Measurements from ENCODE around the gene ASH1L. TPM values are rescaled to one million over a fixed set of nuclear protein-coding genes. Genes with fewer than 3 reads are reported as not detected.
"Not testable (repeated sequence)": the region's sequence is repeated elsewhere in the genome, so short reads cannot be mapped to it uniquely, and the experiment has no call there.

ASH1L gene
- total RNA-seq, 1 experiment from 2014 or later, result 19.8 TPM

- DNase-seq (ENCODE audit: low read depth), result no peak
These were observed 111.4 kb downstream of the ASH1L start for GRCh38 chr1:155451199-155451598.

DNA sequence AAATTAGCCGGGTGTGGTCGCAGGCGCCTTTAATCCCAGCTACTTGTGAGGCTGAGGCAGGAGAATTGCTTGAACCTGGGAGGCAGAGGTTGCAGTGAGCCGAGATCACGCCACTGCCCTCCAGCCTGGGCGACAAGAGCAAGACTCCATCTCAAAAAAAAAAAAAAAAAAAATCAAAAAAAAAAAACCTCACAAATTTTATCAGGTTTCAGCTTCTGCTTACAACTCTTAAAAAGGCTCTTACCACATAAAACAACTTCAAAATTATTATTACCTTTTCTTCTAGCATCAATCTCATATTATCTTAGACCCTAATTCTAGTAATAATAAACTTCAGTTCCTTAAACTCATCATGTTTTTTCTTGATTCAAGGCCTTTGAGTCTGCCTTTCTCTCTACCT is 120.2 kb downstream of the ASH1L start:
- not testable (repeated sequence) for DNase-seq (ENCODE audit: low read depth)

- no peak for DNase-seq (ENCODE audit: low read depth)
These were observed 125.2 kb downstream of the ASH1L start for GRCh38 chr1:155437405-155437804.

GRCh38 chr1:155433831-155434389 is 128.7 kb downstream of the ASH1L start:
- not testable (repeated sequence) for DNase-seq (ENCODE audit: low read depth)

DNA sequence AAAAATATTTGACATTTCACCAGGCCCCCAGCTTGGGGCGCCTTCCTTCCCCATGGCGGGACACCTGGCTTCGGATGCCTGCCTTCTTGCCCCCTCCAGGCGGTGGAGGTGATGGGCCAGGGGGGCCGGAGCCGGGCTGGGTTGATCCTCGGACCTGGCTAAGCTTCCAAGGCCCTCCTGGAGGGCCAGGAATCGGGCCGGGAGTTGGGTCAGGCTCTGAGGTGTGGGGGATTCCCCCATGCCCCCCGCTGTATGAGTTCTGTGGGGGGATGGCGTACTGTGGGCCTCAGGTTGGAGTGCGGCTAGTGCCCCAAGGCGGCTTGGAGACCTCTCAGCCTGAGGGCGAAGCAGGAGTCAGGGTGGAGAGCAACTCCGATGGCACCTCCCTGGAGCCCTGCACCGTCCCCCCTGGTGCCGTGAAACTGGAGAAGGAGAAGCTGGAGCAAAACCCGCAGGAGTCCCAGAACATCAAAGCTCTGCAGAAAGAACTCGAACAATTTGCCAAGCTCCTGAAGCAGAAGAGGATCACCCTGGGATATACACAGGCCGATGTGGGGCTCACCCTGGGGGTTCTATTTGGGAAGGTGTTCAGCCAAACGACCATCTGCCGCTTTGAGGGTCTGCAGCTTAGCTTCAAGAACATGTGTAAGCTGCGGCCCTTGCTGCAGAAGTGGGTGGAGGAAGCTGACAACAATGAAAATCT is 129.3 kb downstream of the ASH1L start:
- DNase-seq (ENCODE audit: low read depth), result not testable (repeated sequence)

- no peak for DNase-seq (ENCODE audit: low read depth)
These were observed 138.5 kb downstream of the ASH1L start for GRCh38 chr1:155424091-155424490.

- no peak for DNase-seq (ENCODE audit: low read depth)
These were observed 141.8 kb downstream of the ASH1L start for GRCh38 chr1:155420788-155421187.

DNA sequence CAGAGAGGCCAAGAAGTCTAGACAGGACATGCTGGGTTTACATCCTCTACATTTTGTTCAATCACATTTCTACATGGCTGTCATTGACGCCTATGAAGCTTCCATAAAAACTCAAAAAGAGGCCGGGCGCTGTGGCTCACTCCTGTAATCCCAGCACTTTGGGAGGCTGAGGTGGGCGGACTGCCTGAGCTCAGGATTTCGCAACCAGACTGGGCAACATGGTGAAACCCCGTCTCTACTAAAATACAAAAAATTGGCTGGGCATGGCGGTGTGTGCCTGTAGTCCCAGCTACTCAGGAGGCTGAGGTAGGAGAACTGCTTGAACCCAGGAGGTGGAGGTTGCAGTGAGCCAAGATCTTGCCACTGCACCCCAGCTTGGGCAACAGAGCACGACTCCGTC is 150.8 kb downstream of the ASH1L start:
- DNase-seq (ENCODE audit: low read depth), result not testable (repeated sequence)

DNA sequence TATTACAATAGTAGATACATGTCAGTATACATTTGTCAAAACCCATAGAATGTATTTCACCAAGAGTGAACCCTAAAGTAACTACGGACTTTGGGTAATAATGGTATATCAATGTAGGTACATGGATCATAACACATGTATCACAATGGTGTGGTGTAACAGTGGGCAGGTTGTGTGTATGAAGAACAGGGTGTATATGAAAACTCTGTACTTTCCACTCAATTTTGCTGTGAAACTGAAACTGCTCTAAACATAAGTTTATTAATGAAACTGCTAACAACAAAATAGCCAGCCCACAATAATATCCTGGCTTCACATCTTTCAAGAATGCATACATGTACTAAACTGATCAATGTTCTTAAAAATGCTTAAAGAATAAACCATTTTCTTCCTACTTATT is 151.7 kb downstream of the ASH1L start:
- DNase-seq (ENCODE audit: low read depth), result no peak

DNA sequence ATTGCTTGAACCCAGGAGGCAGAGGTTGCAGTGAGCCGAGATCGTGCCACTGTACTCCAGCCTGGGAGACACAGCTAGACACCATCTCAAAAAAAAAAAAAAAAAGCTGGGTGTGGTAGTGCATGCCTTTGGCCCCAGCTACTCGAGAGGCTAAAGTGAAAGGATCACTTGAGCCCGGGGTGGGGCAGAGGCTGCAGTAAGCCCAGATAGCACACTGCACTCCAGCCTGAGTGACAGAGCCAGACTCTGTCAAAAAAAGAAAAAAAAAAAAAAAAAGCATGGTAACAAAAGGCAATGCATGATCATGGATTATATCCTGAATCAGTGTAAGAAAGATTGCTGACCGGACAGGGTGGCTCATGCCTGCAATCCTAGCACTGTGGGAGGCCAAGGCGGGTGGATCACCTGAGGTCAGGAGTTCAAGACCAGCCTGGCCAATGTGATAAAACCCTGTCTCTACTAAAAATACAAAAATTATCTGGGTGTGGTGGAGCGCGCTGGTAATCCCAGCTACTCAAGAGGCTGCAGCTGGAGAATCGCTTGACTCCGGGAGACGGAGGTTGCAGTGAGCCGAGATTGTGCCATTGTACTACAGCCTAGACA is 165.6 kb downstream of the ASH1L start:
- DNase-seq (ENCODE audit: low read depth), result no peak

DNA sequence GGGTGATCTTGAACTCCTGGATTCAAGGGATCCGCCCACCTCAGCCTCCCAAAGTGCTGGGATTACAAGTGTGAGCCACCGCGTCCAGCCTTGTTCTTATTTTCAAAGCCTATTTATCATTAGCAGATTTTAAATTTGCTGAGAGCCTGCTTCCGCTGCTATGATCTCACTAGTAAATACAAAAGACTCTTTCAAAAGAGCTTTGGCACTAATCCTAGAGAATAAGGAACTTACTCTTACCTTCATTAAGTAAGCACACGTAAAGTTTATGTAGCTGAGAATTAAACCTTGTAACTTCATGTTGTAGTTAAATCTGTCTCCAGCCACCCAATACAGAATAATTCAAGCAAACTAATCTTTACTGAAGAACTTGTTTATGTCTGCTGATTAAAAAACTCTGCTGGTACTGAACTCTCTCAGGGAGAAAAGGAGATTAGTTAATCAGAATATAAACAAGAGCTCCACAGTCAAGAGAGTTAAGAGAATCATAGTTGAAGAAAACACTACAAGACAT is 169.6 kb downstream of the ASH1L start:
- no peak for DNase-seq (ENCODE audit: low read depth)

DNA sequence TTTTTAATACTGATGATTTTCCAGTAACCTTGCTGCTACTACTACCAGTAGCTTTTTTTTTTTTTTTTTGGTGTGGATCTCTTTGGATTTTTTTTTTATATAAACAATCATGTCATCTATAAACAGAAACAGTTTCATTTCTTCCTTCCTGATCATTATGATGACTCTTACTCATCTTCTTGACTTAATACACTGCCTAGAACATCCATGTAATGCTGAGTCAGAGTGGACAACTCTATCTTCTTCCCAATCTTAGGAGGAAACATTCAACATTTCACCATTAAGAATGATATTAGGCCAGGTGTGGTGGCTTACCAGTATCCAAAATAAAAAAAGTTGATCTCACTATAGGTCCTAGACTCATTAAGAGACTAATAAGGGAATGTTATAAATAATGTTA is 172.8 kb downstream of the ASH1L start:
- no peak for DNase-seq (ENCODE audit: low read depth)

- DNase-seq (ENCODE audit: low read depth), result not testable (repeated sequence)
These were observed 176.8 kb downstream of the ASH1L start for GRCh38 chr1:155385836-155386235.

DNA sequence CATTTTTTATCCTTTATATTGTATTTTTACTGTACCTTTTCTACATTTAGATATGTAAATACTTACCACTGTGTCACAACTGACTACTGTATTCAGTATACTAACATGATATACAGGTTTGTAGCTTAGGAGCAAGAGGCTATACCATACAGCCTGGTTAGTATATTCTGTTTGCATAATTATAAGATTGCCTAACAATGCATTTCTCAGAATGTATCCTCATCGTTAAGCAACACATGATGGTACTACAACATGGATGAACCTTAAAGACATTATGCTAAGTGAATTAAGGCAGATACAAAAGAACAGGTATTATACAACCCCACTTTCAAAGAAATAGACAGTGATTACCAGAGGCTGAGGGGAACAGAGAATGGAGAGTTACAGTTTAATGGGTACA is 179.2 kb downstream of the ASH1L start:
- no peak for DNase-seq (ENCODE audit: low read depth)

DNA sequence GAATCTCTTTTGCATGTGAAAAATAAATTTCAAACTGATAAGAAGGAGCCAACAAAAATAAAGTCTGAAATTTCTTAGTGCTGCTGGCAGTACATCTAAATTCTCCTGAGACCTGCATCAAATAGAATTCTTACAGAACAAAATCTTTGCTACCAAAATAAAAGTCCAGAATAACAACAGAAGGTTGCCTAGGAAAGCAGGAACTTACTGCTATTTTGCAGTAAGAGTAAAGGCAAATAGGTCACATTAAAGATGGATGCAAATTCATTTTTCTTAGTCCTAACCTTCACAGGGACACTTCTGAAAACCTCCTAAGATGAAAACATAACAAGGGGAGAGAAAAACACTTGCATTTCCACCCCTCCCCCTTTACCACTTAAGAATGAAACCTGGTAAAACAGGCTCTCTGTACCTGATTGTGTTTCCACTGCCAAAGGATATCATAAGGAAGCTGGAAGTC is 182.9 kb downstream of the ASH1L start:
- DNase-seq (ENCODE audit: low read depth), result no peak

- no peak for DNase-seq (ENCODE audit: low read depth)
These were observed 183.4 kb downstream of the ASH1L start for GRCh38 chr1:155379180-155379579.

GRCh38 chr1:155360051-155360450 is 202.6 kb downstream of the ASH1L start:
- DNase-seq (ENCODE audit: low read depth), result no peak

DNA sequence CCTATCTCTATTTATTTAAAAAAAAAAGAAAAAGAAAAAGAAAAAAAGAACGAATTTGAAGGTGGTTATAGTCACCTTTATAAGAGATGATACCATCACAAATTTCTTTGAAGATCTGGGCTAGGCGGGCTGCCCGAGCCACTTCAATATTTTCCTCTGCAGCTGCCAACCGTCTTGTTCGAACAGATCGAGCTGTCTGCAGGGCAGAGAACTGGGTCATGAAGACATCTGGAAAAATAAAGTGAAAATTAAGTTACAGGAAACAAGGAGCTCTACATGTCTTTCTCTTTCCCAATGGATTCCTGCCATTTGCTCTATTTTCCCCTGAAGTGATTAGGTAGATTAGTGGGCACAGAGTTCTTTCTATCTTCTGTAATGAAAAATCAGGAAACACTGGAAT is 210.0 kb downstream of the ASH1L start:
- DNase-seq (ENCODE audit: low read depth), result no peak

DNA sequence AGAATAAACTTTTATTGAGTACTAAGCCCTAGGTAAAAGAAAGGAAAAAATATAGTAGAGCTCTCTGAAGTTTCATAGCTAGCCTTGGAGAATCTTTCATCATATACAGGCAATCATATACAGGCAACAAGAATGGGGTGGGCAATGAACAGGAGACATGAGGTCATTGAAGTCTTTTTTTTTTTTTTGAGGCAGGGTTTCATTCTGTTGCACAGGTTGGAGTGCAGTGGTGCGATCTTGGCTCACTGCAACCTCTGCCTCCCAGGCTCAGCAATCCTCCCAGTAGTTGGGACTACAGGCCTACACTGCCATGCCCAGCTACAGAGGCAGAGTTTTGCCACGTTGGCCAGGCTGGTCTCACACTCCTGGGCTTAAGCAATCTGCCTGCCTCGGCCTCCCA is 219.8 kb downstream of the ASH1L start:
- no peak for DNase-seq (ENCODE audit: low read depth)

- no peak for DNase-seq (ENCODE audit: low read depth)
These were observed 223.0 kb downstream of the ASH1L start for GRCh38 chr1:155339515-155340097.

GRCh38 chr1:155334962-155335361 is 227.6 kb downstream of the ASH1L start:
- no peak for DNase-seq (ENCODE audit: low read depth)

DNA sequence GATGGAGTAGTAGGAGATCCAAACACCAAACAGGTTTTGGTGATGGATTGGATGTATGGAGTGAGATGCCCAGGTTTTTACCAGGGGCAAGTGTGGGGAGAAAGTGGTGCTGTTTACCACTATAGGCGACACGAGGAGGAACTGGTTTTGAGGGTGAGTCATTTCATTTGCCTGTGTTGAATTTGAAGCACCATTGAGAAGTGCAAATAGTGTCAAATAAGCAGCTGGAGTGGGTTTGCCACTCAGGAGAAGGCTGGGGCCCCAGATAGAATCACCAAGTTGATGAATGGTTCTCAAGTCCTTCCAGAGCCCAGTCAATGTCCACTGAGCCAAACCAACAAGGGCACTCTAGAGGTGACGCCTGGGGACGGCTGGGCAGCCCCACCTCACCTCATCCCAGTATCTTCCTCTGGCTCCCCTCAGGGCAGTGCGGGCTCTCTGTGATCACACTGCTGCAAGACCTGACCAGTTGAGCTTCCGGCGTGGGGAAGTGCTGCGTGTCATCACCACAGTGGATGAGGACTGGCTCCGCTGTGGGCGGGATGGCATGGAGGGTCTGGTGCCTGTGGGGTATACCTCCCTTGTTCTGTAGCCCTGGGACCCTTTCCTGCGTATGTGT is 232.5 kb downstream of the ASH1L start:
- no peak for DNase-seq (ENCODE audit: low read depth)

Measured in RPMI7951 (cell line).